Mononuclear cell (primary cell): Measurements from ENCODE around the gene CFAP74. TPM values are rescaled to one million over a fixed set of nuclear protein-coding genes. Genes with fewer than 3 reads are reported as not detected.
"Not testable (repeated sequence)": the region's sequence is repeated elsewhere in the genome, so short reads cannot be mapped to it uniquely, and the experiment has no call there.

Experiments
- H3K27me3 ChIP-seq: 2 replicates; pipeline ENCODE4 v1.6.0; 2011; ENCODE audit warnings: low read length, control low read depth; ENCODE audit not compliant: insufficient read depth
- H3K4me1 ChIP-seq: 2 replicates; pipeline ENCODE4 v1.5.1; 2011; ENCODE audit warnings: mild to moderate bottlenecking, low read length, control low read depth; ENCODE audit not compliant: insufficient read depth
- H3K4me3 ChIP-seq: 2 replicates; pipeline ENCODE4 v1.5.1; 2011; ENCODE audit warnings: mild to moderate bottlenecking, low read length, moderate library complexity
- H3K9me3 ChIP-seq: 2 replicates; pipeline ENCODE4 v1.5.1; 2011; ENCODE audit warnings: low read depth, mild to moderate bottlenecking, control low read depth, low read length
- total RNA-seq: library from RNA; depleted of rRNA; stranded (reverse); fragments of >200 nt; gene quantifications from one replicate; pipeline ENCODE4 v1.2.3, GENCODE V29; 2012

The CFAP74 gene
- total RNA-seq, 1 donor: under 0.01 TPM

- H3K4me1 ChIP-seq: peaks cover 52% of the 10 kb centered on the region
Observed at GRCh38 chr1:1889090-1889750, 114.4 kb downstream of the CFAP74 start.

GRCh38 chr1:1883890-1884289, 119.7 kb downstream of the CFAP74 start:
- not testable (repeated sequence) for H3K27me3 ChIP-seq, H3K4me3 ChIP-seq, H3K9me3 ChIP-seq
- H3K4me1 ChIP-seq: peaks cover 83% of the 10 kb centered on the region

More at GRCh38 chr1:1889090-1889750, 114.4 kb downstream of the CFAP74 start:
- Histone ChIP-seq H3K9me3 (no peaks in the 10 kb centered on the region), H3K4me3 (peak overlapping the region; percentile 74), H3K27me3 (no peaks in the 10 kb centered on the region)

DNA sequence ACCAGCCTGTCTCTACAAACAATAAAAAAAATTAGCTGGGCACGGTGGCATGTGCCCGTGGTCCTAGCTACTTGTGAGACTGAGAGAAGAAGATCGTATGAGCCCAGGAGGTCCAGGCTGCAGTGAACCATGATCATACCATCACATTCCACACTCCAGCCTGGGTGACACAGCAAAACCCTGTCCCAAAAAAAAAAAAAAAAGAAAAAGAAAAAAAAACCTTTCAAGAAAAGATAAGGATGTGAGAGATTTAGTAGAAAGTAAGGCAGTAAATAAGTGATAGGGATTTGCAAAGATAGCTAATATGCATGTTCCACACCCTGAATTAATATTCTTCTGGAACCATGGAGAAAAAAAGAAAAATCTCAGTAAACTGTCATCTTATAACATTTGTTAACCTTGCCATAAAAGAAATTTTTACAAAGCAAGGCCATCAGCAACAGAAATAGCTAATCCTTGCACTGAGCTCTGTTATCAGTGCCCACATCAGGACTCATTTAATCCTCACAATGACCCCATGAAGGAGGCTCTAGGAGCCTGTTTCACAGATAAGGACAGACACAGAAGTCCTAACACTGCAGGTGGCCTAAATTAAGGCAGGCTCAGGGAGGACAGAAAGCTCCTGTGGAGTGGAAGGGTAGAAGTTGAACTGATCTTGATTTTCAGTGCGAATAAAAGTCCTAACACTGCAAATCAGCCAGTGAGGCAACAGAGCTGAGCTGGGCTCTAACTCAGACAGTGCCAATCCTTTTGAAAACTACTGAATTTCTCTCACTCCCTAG, 120.3 kb downstream of the CFAP74 start:
- Histone ChIP-seq H3K9me3 (no peaks in the 10 kb centered on the region), H3K4me1 (peaks cover 82% of the 10 kb centered on the region), H3K27me3 (no peaks in the 10 kb centered on the region), H3K4me3 (no peak overlapping the region)

DNA sequence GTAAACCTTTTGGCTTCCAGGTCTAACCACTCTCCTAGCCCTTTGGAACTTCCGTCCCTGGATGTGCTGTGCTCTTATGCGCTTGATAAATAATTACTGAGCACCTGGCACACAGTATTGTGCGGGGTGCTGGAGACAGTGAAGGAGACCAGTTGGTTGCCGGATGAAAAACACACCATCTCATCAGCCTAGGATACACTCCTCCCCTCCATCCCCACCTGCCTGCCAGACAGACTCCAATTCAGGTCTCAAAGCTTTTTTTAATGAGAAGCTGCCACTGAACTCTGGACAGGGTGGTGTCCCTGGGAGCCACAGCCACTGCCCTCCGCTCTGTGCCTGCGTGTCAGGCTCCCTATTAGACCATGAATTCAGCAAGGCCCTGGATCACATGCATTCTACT, 121.9 kb downstream of the CFAP74 start:
- H3K27me3 ChIP-seq: no peaks in the 10 kb centered on the region
- no peak overlapping the region for H3K4me3 ChIP-seq
- peaks cover 72% of the 10 kb centered on the region for H3K4me1 ChIP-seq
- no peaks in the 10 kb centered on the region for H3K9me3 ChIP-seq

GRCh38 chr1:1880617-1881312, 122.8 kb downstream of the CFAP74 start:
- Histone ChIP-seq H3K27me3 (no peaks in the 10 kb centered on the region), H3K4me3 (no peak overlapping the region), H3K4me1 (peaks cover 73% of the 10 kb centered on the region), H3K9me3 (no peaks in the 10 kb centered on the region)

DNA sequence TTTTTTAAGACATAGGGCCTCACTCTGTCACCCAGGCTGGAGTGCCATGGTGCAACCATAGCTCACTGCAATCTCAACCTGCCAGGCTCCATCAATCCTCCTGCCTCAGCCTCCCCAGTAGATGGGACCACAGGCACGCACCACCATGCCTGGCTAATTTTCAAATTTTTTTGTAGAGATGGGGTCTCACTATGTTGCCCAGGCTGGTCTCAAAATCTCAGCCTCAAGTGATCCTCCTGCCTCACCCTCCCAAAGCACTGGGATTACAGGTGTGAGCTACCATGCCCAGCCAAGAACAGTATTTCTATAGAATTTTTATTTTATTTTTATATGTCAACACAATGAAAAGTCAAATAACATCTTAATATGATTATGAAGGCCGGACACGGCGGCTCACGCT, 123.6 kb downstream of the CFAP74 start:
- Histone ChIP-seq H3K4me3 (no peak overlapping the region), H3K27me3 (no peaks in the 10 kb centered on the region), H3K4me1 (peaks cover 71% of the 10 kb centered on the region), H3K9me3 (no peaks in the 10 kb centered on the region)

DNA sequence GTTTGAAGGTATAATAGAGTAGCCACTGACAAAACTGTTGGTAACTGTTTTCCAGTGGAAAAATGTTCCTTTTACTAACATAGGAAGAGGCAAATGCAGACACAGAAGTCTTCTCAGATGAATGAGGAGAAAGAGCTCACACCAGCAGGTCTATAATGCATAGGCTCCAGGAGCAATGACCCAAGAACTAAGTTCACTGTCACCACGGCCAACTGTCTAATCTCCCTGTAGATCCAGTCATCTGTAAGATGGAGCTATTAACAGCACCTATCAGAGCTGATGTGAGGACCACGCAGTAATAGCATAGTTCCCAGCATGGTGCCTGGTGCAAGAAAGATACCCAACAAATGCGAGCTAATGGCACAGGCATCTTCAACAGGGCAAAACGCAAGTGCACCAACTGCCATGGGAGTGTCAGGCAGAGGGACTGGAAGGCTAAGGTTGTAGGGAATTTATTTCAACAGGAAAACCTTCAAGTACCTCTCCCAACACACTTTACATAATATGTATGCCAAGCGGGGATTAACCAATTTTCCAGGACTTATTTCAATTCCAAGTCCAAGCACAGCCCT, 125.6 kb downstream of the CFAP74 start:
- Histone ChIP-seq H3K9me3 (no peaks in the 10 kb centered on the region), H3K4me1 (peaks cover 74% of the 10 kb centered on the region), H3K27me3 (no peaks in the 10 kb centered on the region), H3K4me3 (no peak overlapping the region)

GRCh38 chr1:1876335-1876930, 127.2 kb downstream of the CFAP74 start:
- H3K4me3 ChIP-seq: no peak overlapping the region
- no peaks in the 10 kb centered on the region for H3K9me3 ChIP-seq
- H3K4me1 ChIP-seq: peaks cover 75% of the 10 kb centered on the region
- H3K27me3 ChIP-seq: no peaks in the 10 kb centered on the region

DNA sequence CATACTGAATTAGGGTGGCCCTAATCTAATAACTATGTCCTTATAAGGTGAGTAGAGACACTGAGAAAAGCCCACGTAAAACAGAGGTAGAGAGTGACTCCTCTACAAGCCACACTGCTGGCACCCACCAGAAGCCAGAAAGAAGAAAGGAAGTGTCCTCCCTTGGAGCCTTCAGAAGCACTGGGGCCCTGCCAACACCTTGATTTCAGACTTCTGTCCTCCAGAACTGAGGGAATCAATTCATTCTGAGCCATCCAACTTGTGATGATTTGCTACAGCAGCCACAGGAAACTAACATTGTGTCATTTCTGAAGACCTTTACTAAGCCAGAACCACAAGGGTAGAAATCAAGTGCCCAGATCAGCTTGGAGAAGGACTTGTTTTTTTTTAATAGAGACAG, 127.7 kb downstream of the CFAP74 start:
- Histone ChIP-seq H3K4me3 (no peak overlapping the region), H3K9me3 (no peaks in the 10 kb centered on the region), H3K27me3 (no peaks in the 10 kb centered on the region), H3K4me1 (peaks cover 75% of the 10 kb centered on the region)

GRCh38 chr1:1874901-1875300, 128.7 kb downstream of the CFAP74 start:
- H3K4me1 ChIP-seq: peaks cover 79% of the 10 kb centered on the region
- no peak overlapping the region for H3K4me3 ChIP-seq
- H3K9me3 ChIP-seq: no peaks in the 10 kb centered on the region

GRCh38 chr1:1873186-1873585, 130.4 kb downstream of the CFAP74 start:
- Histone ChIP-seq H3K4me3 (no peak overlapping the region), H3K27me3 (no peaks in the 10 kb centered on the region), H3K4me1 (peaks cover 81% of the 10 kb centered on the region), H3K9me3 (no peaks in the 10 kb centered on the region)

More at GRCh38 chr1:1874901-1875300, 128.7 kb downstream of the CFAP74 start:
- H3K27me3 ChIP-seq: no peaks in the 10 kb centered on the region

DNA sequence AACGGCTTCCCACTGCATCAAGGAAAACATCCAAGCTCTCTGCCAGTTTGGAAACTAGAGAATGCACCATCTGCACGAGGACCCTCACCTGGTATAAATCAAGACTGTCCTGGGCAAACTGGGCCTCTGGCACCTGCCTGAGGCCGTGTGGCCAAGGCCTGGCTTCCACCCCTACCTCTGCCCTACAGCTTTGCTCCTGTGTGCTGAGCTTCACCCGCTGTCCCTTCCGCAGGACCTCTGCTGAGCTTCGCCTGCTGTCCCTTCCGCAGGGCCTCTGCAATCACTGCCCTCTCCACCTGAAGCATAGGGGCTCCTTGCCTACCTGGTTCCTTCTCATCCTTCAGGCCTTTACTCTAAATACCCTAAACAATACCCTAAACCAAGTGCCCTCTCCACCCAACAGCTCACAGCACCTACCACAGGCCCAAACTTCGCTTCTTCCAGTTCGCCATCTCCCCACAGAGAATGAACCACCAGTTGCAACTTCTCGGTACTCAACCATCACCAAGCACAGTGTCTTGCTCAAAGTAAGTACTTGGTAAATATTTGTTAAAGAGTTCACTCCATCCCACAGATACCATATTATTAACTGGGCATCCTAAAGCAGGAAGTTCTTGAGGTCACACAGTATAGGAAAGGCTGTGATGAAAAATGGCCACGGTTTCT, 131.1 kb downstream of the CFAP74 start:
- Histone ChIP-seq H3K4me1 (peaks cover 77% of the 10 kb centered on the region), H3K27me3 (no peaks in the 10 kb centered on the region), H3K9me3 (no peaks in the 10 kb centered on the region), H3K4me3 (no peak overlapping the region)
